ENCODE data around the gene LTO1.
A peak's percentile ranks its signal among the peaks of the same experiment; 100 is the strongest.

LTO1 gene

GRCh38 chr11:69644962-69645675, 30.0 kb downstream of the LTO1 start:
- no peak for DNase-seq (ENCODE audit: low spot score)

DNA sequence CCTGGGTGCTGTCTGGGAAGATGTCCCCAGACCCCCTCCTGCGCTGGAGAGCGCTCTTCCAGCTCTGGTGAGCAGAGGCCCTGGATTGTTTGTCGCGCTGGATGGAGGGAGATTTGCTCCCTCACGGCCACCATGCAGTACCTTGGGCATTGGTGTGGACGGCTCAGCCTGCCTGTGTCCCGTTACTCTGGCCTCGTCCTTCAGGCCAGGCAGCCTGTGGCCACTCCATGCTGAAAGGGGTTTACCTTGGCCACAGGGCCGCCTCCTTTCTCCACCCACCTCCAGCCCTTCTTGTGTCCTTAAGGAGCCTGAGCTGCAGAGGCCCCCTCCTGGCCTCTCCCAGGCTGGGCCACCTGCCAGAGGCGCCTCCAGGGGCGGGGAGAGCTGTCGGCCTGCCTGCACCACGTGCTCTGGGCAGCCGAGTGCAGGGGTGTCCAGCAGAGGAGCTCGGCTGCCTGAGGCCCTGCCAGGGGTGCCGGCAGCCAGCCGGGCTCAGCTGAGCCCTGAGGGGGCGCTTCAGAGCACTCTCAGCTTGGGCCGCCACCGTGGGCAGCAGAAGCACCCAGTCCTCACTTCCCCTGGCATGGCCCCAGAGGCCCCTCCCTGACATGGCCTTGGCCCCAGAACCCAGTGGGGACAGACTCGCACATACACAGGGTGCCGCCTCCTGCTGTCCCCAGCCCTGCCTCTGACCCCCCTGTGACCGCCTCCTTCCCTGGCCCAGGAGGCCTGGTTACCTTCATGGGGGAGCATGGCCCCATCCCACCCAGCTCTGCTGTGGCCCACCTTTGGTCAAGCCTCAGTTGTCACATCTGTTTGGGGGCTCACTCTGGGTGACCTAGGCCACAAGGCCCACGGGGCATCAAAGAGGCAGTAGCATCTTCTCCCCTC, 30.8 kb downstream of the LTO1 start:
- no peak for DNase-seq (ENCODE audit: low spot score)

GRCh38 chr11:69643646-69644045, 31.5 kb downstream of the LTO1 start:
- no peak for DNase-seq (ENCODE audit: low spot score)

GRCh38 chr11:69642913-69643632, 32.1 kb downstream of the LTO1 start:
- peak; percentile 77 for DNase-seq (ENCODE audit: low spot score)

GRCh38 chr11:69642549-69642912, 32.6 kb downstream of the LTO1 start:
- DNase-seq (ENCODE audit: low spot score) = no peak

- no peak for DNase-seq (ENCODE audit: low spot score)
These were observed 33.2 kb downstream of the LTO1 start for GRCh38 chr11:69641681-69642548.

DNA sequence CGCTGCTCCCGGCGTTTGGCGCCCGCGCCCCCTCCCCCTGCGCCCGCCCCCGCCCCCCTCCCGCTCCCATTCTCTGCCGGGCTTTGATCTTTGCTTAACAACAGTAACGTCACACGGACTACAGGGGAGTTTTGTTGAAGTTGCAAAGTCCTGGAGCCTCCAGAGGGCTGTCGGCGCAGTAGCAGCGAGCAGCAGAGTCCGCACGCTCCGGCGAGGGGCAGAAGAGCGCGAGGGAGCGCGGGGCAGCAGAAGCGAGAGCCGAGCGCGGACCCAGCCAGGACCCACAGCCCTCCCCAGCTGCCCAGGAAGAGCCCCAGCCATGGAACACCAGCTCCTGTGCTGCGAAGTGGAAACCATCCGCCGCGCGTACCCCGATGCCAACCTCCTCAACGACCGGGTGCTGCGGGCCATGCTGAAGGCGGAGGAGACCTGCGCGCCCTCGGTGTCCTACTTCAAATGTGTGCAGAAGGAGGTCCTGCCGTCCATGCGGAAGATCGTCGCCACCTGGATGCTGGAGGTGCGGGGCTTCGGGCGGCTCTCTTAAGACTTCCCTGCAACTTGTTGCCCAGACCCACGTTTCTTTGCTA, 34.1 kb downstream of the LTO1 start, which contains the start of gene CCND1:
Gene CCND1, plus strand, starts transcription at position 162 of the 587 bp plus-strand sequence. Its CDS starts 158 bp downstream, at position 320.
- peak; percentile 88 for DNase-seq (ENCODE audit: low spot score)

GRCh38 chr11:69640260-69640994, 34.7 kb downstream of the LTO1 start:
- peak; percentile 38 for DNase-seq (ENCODE audit: low spot score)

- no peak for DNase-seq (ENCODE audit: low spot score)
These were observed 35.3 kb downstream of the LTO1 start for GRCh38 chr11:69639831-69640230.

GRCh38 chr11:69638941-69639681, 36.0 kb downstream of the LTO1 start:
- peak; percentile 96 for DNase-seq (ENCODE audit: low spot score)

GRCh38 chr11:69637941-69638871, 36.9 kb downstream of the LTO1 start:
- peak; percentile 83 for DNase-seq (ENCODE audit: low spot score)

DNA sequence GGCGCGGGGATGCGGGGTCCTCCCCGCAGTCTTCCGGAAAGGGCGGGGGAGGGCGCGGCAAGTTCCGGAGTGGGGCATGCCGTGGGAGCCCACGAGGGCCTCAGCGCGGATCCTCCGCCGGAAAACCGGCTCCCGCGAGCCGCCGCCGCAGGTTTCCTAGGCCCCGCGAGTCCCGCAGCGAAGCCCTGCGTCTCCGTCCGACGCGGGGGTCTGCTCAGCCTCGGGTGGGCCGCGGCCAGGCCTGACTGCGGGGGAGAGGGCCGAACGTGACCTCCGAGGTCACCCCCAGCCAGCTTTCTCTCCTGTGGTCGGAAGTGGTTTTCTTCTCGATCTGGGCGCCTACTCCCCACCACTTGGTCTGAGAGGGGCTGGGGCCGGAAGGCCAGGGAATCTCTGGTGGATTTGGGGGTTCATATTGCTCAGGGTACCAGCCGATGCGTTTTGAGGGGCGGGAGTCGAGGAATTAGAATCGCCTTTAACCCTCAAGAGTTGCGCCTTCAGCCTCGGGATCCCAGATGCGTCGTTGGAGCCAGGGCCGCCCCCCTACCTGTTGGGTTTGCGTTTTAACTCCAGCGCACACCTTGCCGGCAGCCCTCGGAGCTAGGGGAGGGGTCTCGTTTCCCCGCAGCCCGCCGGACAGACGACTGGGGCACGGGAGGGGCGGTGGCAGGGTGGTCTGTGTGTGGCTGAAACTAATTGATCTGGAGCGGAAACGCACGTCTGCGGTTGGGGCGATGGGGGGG, 37.8 kb downstream of the LTO1 start:
- no peak for DNase-seq (ENCODE audit: low spot score)

DNA sequence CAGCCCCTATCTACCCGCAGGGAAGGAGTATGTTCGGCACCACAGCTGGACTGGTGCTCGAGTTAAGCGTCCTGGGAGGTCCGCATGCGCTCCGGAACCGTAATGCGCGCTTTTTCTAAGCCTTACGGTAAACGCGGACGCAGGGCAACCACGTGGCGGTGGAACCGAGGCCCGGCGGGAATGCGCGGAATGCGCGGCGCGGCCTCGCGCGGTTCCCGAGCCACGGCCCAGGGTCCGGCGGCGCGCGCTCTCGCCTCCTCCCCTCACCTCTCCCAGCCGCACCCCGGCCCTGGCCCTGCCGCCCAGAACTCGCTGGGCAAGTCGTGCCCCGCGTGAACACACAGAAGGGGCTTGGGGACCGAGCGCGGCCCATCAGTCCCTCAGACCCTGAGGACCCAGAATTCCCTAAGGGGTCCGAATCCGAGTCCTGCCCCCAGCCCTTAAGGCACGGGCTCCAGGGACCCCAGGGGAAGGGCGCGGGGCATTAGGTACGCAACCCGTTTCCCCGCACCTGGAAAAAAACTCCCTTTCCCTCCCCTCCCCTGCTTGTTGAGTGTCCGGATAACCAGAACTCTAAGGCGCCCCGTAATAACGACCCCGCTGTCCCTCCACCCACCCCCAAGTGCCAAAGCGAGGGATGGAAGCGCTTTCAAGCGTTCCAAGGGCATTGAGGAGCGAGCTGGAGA, 38.5 kb downstream of the LTO1 start:
- DNase-seq (ENCODE audit: low spot score) = peak; percentile 82

DNA sequence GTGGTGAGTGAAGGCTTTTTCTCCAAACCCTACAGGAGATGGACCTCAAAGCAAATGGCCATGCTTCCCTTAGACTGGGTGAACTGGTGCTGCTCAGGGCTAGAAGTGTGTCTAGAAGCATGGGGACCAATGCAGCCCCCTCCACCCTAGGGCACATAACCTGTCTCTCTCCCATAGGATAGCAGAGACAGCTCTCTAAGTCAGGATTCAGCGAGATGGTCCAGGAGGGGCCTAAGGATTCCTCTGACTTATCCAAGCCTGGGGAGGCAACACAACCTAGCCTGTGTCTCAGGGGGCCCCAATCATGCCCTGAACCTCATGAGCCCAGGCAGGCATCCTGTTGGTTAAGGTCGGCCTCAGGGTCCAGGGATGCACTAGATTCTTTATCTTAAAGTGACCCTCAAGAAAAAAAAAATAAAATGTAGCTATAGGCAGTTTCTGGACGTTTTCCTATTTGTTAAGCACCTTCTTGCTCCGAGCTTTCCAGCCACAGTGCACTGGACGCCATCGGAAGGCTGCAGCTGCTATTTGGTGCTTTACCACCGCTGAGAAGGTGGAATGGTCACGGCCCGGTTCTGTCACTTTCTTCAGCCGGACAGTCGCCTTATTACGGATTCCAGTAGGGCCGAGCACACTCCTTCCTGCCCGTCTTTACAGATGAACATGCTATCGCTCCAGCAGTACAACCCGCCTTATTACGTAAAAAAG, 39.2 kb downstream of the LTO1 start:
- DNase-seq (ENCODE audit: low spot score) = no peak

- DNase-seq (ENCODE audit: low spot score) = no peak
These were observed 40.0 kb downstream of the LTO1 start for GRCh38 chr11:69635195-69635594.

DNA sequence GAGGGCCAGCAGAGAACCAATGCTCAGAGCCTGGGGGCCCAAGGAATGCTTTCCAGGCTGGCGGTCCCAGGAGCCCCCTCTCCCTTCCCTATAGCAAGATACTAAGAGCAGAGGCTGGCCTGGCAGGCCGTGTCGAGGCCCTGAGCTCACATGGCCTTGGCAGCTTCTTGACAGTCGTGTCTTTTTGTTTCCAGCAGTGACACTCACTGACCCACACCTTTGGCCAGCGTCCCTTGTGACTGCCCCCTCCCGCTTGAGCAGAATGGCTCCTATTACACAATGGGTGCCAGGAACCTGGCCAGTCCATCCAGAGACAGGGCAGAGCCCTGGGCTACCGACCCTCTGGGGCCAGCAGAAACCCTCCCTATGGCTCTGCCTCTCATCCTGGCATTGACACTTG, 40.6 kb downstream of the LTO1 start:
- DNase-seq (ENCODE audit: low spot score) = no peak

- no peak for DNase-seq (ENCODE audit: low spot score)
These were observed 41.1 kb downstream of the LTO1 start for GRCh38 chr11:69634069-69634468.

Measured in LoVo (cell line).